ENCODE results near the gene PIK3R4.

Gene PIK3R4

DNA sequence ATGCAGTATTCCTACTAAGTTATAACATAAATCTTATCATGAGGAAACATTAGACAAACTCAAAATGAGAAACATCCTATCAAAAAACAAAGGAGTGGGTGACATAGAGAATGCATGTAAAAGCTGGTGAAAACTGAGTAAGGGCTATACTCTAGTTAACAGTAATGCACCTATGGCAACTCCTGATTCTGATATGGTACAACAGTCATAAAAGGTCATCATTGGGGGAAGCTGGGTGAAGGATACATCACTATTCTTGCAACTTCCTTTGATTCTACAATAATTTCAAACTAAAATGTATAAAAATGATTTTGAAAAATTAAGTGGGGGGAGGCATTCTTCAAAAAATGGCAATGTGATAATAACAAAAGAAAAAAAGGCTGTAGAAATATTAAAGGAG, 6.8 kb downstream of the PIK3R4 start:
- no peak for DNase-seq

DNA sequence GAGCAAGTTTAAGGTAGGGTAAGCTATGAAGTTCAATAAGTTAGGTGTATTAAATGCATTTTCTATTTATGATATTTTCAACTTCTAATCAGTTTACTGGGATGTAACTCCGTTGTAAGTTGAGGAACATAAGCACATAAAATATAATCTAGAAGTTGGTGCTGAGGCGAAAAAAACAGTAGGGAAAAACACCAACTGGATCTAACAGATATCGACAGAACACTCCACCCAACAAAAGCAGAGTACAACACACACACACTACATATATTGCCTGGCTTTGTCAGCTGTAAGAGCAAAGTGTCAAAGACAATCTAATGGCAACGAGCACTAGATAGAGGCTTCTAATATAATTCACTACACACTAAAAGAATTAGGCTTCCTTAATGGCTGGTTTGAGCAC, 8.4 kb downstream of the PIK3R4 start:
- DNase-seq: no peak

GRCh38 chr3:130737622-130738021, 9.0 kb downstream of the PIK3R4 start:
- DNase-seq: no peak

GRCh38 chr3:130733236-130733875, 13.3 kb downstream of the PIK3R4 start:
- DNase-seq: no peak

DNA sequence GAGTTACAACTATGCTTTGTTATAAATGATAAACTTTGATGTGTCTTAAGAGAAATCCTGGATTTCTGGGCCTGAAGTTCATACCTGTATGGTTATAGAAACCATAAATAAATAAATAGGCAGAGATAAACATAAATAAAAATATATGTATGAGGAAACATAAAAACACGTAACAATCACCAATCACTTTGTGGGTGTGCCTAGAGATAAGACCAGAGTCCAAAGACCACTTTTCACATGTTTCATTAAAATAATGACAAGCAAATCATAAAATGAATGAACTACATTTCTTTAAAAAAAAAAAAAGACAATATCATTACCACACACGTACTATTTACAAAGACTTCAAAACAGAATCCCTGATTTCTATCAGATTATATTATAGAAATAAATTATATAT, 14.1 kb downstream of the PIK3R4 start:
- DNase-seq: no peak

DNA sequence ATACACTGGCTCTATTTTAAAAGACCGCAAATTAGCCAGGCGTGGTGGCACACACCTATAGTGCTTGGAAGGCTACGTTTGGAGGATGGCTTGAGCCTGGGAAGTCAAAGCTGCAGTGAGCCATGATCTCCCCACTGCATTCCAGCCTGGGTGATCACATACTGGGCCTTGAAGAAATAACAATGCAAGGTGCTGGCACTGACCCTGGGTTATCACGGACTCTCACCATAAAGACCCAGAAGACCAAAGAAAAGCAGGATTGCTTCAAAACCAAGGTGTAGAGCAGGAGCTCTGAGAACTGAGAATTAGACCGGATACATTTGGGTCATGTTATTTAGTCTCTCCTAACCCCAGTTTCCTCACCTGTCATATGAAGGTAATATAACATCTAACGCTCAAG, 14.8 kb downstream of the PIK3R4 start:
- DNase-seq: no peak

- no peak for DNase-seq
Observed at GRCh38 chr3:130729154-130729553, 17.5 kb downstream of the PIK3R4 start.

DNA sequence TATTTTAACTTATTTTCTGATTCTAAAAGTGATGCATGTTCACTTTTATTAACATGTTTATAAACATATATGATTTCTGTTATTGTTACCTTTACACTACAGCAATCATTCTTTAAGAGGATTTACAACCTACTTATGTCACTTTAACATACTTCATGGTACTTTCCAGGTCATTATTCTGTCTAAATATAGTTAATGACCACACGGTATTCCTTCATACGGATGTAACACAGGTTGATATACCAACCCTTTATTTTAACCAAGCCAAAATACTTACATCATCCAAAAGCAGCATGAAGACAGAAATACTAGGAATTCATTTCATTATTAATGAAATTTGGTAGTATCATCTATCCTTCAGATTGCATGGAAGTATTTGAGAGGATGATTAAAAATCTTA, 18.6 kb downstream of the PIK3R4 start:
- DNase-seq: no peak

DNA sequence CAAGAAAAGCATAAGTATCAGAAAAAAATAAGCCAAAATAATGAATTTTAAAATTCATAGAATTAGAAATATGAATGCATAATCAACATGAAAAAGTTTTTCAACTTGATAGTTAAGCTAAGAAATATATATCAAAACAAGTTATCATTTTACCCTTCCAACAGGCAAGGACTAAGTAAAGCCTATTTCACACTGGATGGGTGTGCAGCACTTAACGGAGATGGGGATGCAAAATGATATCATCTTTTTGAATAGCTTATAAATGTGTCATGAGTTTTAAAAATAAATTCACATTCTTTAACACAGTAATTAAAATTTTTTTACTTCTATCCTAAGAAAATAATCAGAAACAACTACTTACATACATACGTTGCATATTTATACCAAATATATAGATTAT, 20.9 kb downstream of the PIK3R4 start:
- no peak for DNase-seq

GRCh38 chr3:130715616-130716015, 31.0 kb downstream of the PIK3R4 start:
- no peak for DNase-seq

- DNase-seq: no peak
Observed at GRCh38 chr3:130712718-130713423, 33.8 kb downstream of the PIK3R4 start.

- DNase-seq: no peak
Observed at GRCh38 chr3:130711565-130712324, 34.9 kb downstream of the PIK3R4 start.

DNA sequence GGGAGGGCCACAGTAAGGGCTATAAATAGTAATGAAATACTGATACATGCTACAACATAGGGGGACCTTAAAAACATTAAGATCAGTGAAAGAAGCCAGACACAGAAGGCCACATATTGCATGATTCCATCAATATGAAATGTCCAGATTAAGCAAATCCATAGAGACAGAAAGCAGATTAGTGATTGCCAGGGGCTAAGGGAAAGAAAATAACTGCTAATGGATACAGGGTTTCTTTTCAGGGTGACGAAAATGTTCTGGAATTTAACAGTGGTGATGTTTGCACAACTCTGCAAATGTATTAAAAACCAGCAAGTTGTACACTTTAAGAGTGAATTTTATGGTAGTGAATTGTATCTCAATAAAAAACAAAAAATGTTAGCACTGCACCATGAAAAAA, 37.0 kb downstream of the PIK3R4 start:
- no peak for DNase-seq

- DNase-seq: no peak
Observed at GRCh38 chr3:130707902-130708601, 38.6 kb downstream of the PIK3R4 start.

DNA sequence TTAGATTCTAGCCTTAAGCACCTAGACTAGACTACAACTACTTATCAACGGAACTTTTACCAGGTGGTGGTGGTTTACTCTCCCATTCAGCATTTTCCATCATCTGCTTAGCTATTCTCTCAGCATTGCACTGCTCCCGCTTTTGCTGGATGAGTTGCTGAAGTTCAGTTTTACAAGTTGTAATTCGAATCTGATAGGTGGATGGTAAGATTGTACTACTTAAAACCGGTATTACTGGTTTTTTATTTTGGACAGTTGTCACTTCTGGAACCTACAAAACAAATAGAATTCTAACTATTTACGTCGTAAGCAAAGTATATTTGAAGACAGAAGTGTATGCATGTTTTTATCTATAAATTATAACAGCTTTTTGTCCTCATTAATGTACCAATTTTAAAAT, 41.1 kb downstream of the PIK3R4 start:
- DNase-seq: no peak

DNA sequence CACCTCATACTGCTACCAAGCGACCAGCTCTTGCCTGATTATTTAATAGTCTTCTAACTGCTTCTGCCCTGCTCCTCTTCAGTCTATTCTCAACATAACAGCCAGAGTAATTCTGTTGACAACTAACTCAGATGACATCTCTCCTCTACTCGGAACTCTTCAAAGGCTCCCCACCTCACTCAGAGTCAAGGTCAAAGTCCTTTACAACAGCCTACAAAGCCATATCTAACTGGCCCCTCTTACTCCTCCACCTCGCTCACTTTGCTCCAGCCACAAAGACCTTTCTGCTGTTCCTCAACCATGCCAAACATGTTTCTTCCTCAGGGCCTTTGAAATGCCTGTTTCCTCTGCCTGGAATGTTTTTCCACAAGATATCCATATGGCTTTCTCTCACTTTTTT, 43.6 kb downstream of the PIK3R4 start:
- DNase-seq: no peak

GRCh38 chr3:130700541-130700940, 46.1 kb downstream of the PIK3R4 start:
- no peak for DNase-seq

DNA sequence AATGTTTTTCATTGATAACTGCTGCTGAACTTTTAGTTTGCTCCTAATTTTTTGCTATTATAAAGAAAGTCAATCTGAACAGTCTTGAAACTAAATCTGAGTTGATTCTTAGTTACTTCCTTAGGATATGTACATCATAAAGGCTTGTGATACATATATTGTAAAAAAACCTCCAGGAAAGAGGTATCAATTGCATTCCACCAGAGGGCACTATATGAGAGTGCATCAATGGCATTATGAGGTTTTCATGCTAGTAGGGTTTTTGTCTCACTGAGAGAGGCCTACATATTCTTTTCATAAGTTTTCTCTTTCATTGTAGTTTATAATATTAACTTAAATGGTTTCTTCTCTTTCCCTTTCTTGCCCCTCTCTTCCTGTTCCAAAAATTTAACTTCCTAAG, 46.9 kb downstream of the PIK3R4 start:
- DNase-seq: no peak

DNA sequence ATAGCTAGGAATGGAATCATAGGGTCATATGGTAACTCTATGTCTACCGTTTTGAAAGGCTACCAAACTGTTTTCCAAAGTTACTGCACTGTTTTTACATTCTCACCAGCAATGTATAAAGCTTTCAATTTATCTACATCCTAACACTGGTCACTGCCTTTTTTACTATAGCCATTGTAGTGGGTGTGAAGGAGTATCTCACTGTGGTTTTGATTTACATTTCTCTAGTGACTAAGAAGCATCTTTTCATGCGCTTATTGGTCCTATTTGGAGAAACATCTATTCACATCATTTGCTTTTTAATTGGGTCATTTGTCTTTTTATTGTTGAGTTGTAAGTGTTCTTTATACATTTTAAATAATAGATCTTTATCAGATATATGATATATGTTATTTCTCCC, 53.3 kb downstream of the PIK3R4 start:
- DNase-seq: no peak

- DNase-seq: no peak
Observed at GRCh38 chr3:130692455-130692854, 54.2 kb downstream of the PIK3R4 start.

DNA sequence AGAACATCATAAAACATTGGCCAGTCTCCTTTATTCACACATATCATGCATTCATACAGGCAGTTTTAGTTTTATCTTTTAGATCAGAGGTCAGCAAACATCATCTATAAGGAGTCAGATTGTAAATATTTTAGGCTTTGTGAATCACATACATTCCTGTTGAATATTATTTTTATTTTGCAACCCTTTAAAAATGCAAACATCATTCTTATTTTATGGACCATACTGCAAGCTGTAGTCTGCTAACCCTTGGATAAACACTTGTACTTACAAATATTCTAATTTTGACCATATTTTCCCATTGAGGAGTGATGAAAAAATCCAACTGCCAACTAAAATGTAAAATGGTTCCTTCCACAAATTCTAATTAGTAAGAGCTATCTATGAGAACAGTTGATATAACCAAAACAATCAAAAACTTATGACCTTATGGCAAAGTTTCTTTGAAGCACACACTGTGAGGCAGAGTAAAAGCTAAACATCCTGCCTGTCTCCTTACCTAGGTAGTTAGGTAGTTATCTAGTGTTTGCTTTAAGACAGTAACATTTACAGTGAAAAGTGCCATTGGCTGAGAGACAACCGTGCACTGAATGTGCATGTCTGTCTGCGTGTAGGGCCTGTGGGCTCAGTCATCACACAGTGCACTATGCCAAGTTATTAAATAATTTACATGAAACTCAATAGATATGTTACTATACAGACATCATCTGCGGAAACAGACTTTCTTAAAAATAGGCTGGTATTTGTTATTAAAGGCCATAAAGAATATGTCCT, 57.7 kb downstream of the PIK3R4 start:
- no peak for DNase-seq

GRCh38 chr3:130688015-130688688, 58.5 kb downstream of the PIK3R4 start:
- no peak for DNase-seq

Data from stimulated activated CD4-positive, alpha-beta T cell treated with anti-CD3 and anti-CD28 coated beads, Interleukin-1b, Interleukin-23, amount 100 ng/mL, for 48 hours (primary cell).